GM19438 (cell line): ENCODE results near the gene MAP3K6.

Experiments
- ATAC-seq: cut with Tn5 transposase; IDR thresholded peaks from one replicate; pipeline ENCODE4 v1.9.1; 2021; ENCODE audit warnings: low read depth; ENCODE audit not compliant: unreplicated experiment

MAP3K6 gene

DNA sequence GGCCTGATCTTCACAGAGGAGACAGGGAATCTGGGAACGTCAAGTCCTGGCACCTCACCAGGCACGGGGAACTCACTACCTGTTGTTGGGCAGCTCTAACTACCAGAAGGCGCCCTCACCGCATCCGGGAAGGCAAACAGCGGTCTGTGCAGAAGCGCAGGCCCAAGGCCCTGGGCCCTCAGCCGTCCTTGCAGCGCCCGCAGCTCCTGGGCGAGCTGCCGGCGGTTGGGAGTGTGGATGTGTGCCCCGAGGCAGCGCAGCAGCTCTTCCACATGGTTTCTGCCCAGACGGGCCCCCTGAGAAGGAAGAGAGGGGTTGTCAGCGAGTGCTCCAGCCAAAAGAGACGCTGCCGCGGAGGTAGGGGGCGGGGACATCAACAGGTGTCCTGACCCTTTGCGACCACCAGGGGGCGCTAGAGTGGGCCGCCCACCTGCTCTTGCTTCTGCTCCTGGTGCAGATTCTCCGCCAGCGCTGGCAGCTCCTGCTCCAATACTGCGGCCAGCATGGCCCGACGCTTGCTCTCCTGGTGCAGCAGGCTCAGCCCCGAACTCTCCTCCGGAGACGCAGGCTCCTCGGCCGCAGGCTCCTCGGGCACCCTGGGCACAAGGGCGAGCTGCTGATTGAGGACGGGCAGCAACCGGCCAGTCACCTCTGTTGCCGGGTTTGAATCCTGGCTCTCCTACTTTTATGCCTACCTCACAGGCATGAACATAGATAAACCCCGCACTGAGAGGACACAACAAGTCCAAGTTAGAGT, 9.3 kb downstream of the MAP3K6 start:
- ATAC-seq = no peak

DNA sequence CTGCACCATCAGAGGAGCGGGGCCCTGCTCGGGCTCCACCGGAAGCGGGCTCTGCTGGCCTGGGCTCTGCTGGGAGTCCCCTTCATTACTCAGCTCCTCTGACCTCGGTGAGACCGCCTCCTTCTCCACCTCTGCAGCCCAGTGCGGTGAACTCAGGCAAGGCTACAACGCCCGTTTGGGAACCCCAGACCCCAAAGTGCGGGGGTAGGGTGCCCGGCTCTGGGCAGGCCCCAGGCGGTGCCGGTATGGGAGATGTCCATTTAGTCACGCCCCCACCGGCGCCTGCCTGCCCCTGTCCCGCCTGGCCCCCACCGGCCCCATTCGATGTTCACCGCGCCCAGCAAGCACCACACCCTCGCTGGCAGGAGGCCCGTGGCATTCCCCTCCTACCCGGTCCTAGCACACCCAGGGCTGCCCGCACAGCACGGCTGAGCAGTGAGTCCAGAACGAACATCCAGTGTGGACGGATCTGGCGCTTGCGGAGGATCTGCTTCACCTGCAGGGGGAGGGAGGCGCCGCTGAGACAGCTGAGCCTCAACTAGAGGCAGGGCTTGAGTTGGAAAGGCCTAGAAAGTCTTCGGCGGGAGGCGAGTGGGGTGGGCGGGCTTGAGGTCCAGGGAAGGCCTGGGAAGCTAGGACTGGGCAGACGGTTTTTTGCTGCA, 10.0 kb downstream of the MAP3K6 start:
- no peak for ATAC-seq

GRCh38 chr1:27356277-27356618, 10.5 kb downstream of the MAP3K6 start:
- no peak for ATAC-seq

DNA sequence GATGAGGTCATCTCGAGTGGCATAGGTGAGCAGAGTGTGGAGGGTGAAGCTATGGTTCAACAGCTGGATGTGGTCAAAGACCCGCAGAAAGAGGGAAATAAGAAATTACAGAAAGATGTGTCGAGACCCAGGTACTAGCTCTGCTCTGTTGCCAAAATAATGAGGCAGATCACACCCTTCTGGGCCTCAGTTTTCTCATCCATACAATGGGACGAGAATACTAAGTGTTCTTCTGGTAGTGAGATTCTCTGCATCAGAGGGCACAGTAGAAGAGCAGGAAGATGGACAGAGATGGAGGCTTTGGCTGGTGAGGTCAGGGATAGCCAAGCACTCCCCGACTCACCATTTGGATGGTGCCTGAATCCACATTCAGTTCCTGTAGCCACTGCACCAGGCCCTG, 11.1 kb downstream of the MAP3K6 start:
- no peak for ATAC-seq

GRCh38 chr1:27353629-27354028, 13.1 kb downstream of the MAP3K6 start:
- ATAC-seq = no peak

DNA sequence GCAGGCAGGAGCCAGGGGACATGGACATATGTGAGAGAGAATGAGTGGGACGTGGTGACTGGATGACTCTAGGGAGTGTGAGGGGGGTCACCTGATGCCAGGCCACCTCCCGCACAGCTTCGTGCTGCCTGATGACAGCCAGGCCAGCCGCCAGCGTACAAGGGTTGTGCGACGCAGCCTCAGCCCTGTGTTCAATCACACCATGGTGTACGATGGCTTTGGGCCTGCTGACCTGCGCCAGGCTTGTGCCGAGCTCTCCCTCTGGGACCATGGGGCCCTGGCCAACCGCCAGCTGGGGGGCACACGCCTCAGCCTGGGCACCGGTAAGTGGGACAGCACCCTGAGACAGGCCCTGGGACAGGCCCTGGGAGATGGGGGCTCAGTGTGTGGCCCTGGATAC, 13.6 kb downstream of the MAP3K6 start:
- no peak for ATAC-seq

- no peak for ATAC-seq
These were observed 15.1 kb downstream of the MAP3K6 start for GRCh38 chr1:27351541-27352107.

DNA sequence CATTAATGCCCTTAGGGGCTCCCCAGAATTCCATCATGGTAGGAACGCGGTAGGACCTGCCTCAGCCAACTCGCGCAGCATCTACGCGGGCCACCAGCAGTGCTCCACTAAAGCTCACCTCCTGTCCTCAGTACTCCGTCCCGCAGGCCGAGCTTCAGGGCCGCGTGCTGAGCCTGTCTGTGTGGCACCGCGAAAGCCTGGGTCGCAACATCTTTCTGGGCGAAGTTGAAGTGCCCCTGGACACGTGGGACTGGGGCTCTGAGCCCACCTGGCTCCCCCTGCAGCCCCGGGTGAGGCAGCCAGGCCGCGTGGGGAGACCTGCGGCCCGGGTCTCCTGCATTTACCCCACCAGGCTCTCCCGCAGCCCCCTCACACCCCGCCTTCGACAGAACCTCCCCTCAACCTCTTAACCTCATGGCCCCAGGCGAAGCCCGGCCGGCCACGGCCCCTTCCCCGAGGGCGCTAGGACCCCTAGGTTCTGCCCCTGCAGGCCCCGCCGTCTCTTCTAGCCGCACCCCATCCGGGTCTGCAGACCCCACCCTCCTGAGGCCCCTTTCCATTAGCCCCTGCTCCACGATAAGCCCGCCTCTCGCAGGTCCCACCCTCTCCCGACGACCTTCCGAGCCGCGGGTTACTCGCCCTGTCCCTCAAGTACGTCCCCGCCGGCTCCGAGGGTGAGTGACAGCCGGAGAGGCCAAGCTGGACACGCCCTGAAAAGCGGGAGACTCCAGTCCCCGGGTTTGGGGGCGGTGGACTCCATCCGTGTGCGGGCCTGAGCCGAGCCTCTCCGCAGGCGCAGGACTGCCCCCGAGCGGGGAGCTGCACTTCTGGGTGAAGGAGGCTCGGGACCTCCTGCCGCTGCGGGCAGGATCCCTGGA, 15.9 kb downstream of the MAP3K6 start:
- no peak for ATAC-seq

- no peak for ATAC-seq
These were observed 16.7 kb downstream of the MAP3K6 start for GRCh38 chr1:27349784-27350662.

- no peak for ATAC-seq
These were observed 17.6 kb downstream of the MAP3K6 start for GRCh38 chr1:27348861-27349783.

DNA sequence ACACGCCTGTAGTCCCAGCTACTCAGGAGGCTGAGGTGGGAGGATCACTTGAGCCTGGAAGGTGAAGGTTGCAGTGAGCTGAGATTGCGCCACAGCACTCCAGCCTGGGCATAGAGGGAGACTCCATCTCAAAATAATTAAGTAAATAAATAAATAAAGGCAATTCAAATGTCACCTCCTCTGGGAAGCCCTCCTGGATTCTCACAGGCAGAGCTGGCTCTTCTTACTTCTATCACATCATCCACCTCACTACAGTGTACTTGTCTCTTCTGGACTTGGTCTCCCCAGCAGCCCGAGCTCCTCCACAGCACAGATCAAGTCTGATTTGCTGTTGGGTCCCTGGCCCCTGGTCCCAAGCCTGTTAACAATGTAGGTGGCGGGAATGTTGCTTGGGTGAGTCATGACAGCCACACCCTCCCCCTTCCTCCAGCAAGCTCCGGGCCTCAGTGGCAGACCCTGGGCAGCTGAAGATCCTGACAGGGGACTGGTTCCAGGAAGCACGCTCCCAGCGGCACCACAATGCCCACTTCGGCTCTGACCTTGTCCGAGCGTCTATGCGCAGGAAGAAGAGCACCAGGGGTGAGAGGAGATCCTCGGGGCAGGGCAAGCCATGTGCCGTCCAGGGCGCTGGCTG, 19.7 kb downstream of the MAP3K6 start:
- no peak for ATAC-seq

DNA sequence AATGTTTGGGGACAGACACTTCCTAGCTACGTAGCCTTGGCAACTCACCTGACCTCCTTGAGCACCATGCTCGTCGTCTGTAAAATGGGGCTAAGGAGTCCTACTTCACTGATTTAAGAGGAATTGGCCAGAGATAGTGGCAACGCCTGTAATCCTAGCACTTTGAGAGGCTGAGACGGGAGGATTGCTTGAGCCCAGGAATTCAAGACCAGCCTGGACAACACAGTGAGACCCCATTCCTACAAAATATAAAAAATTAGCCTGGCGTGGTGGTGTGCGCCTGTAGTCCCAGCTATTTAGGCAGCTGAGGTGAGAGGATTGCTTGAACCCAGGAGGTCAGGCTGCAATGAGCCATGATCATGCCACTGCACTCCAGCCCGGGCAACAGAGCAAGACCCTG, 20.4 kb downstream of the MAP3K6 start:
- ATAC-seq = no peak

- no peak for ATAC-seq
These were observed 21.5 kb downstream of the MAP3K6 start for GRCh38 chr1:27345272-27345671.

DNA sequence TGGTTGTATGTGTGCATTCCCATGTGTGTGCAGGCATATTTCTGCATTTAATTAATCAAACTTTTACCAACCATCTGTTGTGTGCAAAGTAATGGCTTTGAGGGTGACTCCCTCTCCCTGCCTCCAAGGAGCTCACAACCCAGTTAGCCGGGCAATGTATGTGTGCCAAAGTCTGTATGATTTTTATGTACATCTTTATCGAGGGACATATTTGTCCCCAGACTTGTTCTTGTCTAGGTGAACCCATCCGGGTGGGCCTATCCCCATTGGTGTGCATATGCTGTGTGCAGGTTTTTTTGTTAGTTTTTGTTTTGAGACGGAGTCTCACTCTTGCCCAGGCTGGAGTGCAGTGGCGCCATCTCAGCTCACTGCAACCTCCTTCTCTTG, 23.1 kb downstream of the MAP3K6 start:
- no peak for ATAC-seq

DNA sequence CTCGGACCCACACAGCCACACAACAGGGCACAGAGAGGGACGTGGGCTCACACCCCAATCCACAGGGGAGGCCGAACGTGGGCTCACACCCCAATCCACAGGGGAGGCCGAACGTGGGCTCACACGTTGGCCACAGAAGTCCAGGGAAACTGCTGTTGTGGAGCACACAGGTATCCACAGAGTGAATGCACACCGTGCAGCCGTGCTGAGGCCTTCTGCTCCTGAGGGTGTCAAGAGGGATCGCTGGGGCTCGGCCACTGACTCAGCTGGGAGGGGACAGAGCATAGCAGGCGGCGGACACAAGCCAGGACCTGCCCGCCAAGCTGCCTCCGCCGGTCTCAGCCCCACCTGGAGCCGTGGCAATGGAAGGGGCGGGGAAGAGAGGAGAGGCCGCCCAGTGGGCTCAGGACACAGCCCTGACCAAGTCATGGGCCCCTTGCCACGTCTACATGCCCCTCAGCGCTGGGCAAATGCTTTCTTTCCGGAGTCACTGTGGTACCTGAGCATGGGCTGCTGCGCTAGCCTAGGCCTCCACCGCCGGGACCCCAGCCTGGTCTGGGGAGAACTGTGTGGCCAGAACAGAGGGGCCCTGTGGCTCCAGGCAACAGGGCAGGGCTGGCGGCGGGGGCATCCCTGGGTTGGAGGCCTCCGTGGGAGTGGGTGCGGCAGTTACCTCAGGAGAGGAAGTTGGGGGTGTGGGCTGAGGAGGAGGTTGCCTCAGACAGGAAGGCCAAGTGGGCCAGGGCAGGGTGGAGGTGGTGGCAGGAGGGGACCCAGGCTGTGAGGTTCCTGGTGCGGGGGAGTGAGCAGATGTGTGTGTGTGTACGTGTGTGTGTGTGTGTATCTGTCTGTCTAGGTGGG, 23.8 kb downstream of the MAP3K6 start:
- no peak for ATAC-seq

- no peak for ATAC-seq
These were observed 24.4 kb downstream of the MAP3K6 start for GRCh38 chr1:27342391-27342777.

DNA sequence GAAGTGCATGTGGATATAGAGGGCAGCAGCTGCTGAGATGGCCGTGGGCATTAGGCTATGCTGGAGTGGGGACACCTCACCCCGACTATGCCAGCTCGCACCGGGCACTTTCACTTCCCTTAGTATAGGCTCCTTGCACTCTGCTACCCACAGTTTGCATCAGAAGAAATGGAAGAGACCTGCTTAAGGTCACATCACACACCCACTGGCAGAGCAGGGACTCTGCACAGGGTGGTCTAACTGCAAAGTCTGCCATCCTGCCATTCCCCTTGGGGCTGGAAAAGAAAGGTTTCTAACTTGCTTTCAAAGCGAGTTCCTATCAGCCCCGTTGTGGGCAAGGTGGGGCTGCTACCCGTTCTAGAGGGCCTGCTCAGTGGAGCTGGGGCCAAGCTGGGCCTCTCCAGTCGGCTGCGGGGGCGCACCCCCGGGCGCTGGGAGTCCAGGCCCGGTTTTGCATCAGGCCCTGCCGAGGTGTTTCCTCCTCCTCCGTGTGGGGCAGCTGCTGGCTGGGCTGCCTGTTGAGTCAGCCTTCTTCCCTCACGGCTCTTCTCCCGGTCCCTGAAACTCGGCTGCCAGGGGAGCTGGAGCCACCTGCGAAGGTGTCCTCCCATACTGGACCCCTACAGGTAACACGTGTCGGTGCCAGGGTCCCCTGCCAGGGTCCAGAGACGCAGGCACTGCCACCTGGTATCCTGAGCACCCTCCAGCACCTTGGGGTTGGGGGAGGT, 25.1 kb downstream of the MAP3K6 start, which contains the start of gene SYTL1:
Gene SYTL1, plus strand, starts transcription at position 498 of the 728 bp plus-strand sequence. CDS start 3,313 bp downstream, outside the sequence.
- no peak for ATAC-seq
